GM21825 (cell line): Measurements from ENCODE around the gene SNRNP40.
"Not testable (repeated sequence)": the region's sequence is repeated elsewhere in the genome, so short reads cannot be mapped to it uniquely, and the experiment has no call there.

Source experiments
- ATAC-seq: cut with Tn5 transposase; IDR thresholded peaks from one replicate; pipeline ENCODE4 v1.9.1; 2021; ENCODE audit warnings: mild to moderate bottlenecking, moderate library complexity; ENCODE audit not compliant: unreplicated experiment

Gene SNRNP40

GRCh38 chr1:31287791-31288190 lies 8.8 kb downstream of the SNRNP40 start:
- not testable (repeated sequence) for ATAC-seq

- ATAC-seq = not testable (repeated sequence)
Observed at GRCh38 chr1:31282426-31282825, 14.2 kb downstream of the SNRNP40 start.

GRCh38 chr1:31273619-31274018 lies 23.0 kb downstream of the SNRNP40 start:
- no peak for ATAC-seq

GRCh38 chr1:31272369-31272768 lies 24.2 kb downstream of the SNRNP40 start:
- no peak for ATAC-seq

- no peak for ATAC-seq
Observed at GRCh38 chr1:31266547-31266946, 30.0 kb downstream of the SNRNP40 start.

- no peak for ATAC-seq
Observed at GRCh38 chr1:31264790-31265386, 31.7 kb downstream of the SNRNP40 start.

GRCh38 chr1:31263408-31263807 lies 33.2 kb downstream of the SNRNP40 start:
- no peak for ATAC-seq

GRCh38 chr1:31262393-31262792 lies 34.2 kb downstream of the SNRNP40 start:
- ATAC-seq = not testable (repeated sequence)

GRCh38 chr1:31261916-31262315 lies 34.7 kb downstream of the SNRNP40 start:
- no peak for ATAC-seq

- no peak for ATAC-seq
Observed at GRCh38 chr1:31259746-31260145, 36.8 kb downstream of the SNRNP40 start.

GRCh38 chr1:31258581-31258980 lies 38.0 kb downstream of the SNRNP40 start:
- ATAC-seq = no peak

GRCh38 chr1:31257213-31257612 lies 39.4 kb downstream of the SNRNP40 start:
- ATAC-seq = no peak

- ATAC-seq = no peak
Observed at GRCh38 chr1:31249854-31250253, 46.7 kb downstream of the SNRNP40 start.

- ATAC-seq = no peak
Observed at GRCh38 chr1:31248276-31248675, 48.3 kb downstream of the SNRNP40 start.

GRCh38 chr1:31244326-31244725 lies 52.3 kb downstream of the SNRNP40 start:
- ATAC-seq = no peak

- ATAC-seq = no peak
Observed at GRCh38 chr1:31243501-31244286, 52.9 kb downstream of the SNRNP40 start.

- no peak for ATAC-seq
Observed at GRCh38 chr1:31241321-31241720, 55.3 kb downstream of the SNRNP40 start.

- ATAC-seq = no peak
Observed at GRCh38 chr1:31239653-31240241, 56.8 kb downstream of the SNRNP40 start, which contains the start of gene NKAIN1. NKAIN1 (minus strand) TSS chr1:31239887; CDS start chr1:31239547, 340 bp downstream.

GRCh38 chr1:31238986-31239613 lies 57.5 kb downstream of the SNRNP40 start:
- ATAC-seq = no peak

GRCh38 chr1:31238612-31238985 lies 58.0 kb downstream of the SNRNP40 start:
- ATAC-seq = no peak

- no peak for ATAC-seq
Observed at GRCh38 chr1:31234870-31235269, 61.7 kb downstream of the SNRNP40 start.
